ENCODE results near the gene PALB2. TPM values are rescaled to one million over a fixed set of nuclear protein-coding genes. Genes with fewer than 3 reads are reported as not detected.

PALB2 gene
- total RNA-seq, 6 donors from 2014 or later, result 6.4 to 32.5 (median 11.6) TPM

- ATAC-seq (ENCODE audit: low FRiP score in 2 of 2), result no peak
- H3K9me3 ChIP-seq, result no peaks in the 10 kb centered on the region
- no peak overlapping the region for H3K27ac ChIP-seq
- peaks cover 0 to 2% (median 0%) of the 10 kb centered on the region in 4 donors for H3K27me3 ChIP-seq
- H3K36me3 ChIP-seq, result peaks cover 11 to 68% (median 38%) of the 10 kb centered on the region in 4 donors
- DNase-seq, result no peak
- no peaks in the 10 kb centered on the region for H3K4me1 ChIP-seq
- TF ChIP-seq POLR2AphosphoS5 (IDR thresholded peaks at IDR 0.05), result no peak
- no peak for TF ChIP-seq POLR2A (IDR thresholded peaks at IDR 0.05)
- no peak for TF ChIP-seq CTCF (IDR thresholded peaks at IDR 0.05)
- no peak for TF ChIP-seq EP300 (IDR thresholded peaks at IDR 0.05)
- 75 to 76% methylated on average over 5 of the region's 5 CpGs for WGBS, 2 donors
- no peak overlapping the region for H3K4me3 ChIP-seq
Measured at GRCh38 chr16:23578101-23578830, 62.8 kb downstream of the PALB2 start.

- no peak overlapping the region for H3K27ac ChIP-seq
- no peak for TF ChIP-seq EP300 (IDR thresholded peaks at IDR 0.05)
- no peak for TF ChIP-seq POLR2AphosphoS5 (IDR thresholded peaks at IDR 0.05)
- TF ChIP-seq CTCF (IDR thresholded peaks at IDR 0.05), result no peak
- no peak for TF ChIP-seq POLR2A (IDR thresholded peaks at IDR 0.05)
- ATAC-seq (ENCODE audit: low FRiP score in 2 of 2) (no peak), DNase-seq (no peak)
- peaks cover 11 to 75% (median 41%) of the 10 kb centered on the region in 4 donors for H3K36me3 ChIP-seq
- H3K4me1 ChIP-seq, result no peaks in the 10 kb centered on the region
- peaks cover 0 to 2% (median 0%) of the 10 kb centered on the region in 4 donors for H3K27me3 ChIP-seq
- 90 to 94% methylated on average over 2 of the region's 2 CpGs for WGBS, 2 donors
- H3K9me3 ChIP-seq, result no peaks in the 10 kb centered on the region
- no peak overlapping the region for H3K4me3 ChIP-seq
Measured at GRCh38 chr16:23577493-23577892, 63.6 kb downstream of the PALB2 start.

GRCh38 chr16:23575834-23576233, 65.3 kb downstream of the PALB2 start:
- WGBS, 2 donors, result 89 to 95% methylated on average over 3 of the region's 3 CpGs
- no peaks in the 10 kb centered on the region for H3K4me1 ChIP-seq
- H3K27me3 ChIP-seq, result peaks cover 0 to 2% (median 0%) of the 10 kb centered on the region in 4 donors
- TF ChIP-seq CTCF (IDR thresholded peaks at IDR 0.05), result no peak
- TF ChIP-seq EP300 (IDR thresholded peaks at IDR 0.05), result no peak
- no peak for TF ChIP-seq POLR2A (IDR thresholded peaks at IDR 0.05)
- no peak for TF ChIP-seq POLR2AphosphoS5 (IDR thresholded peaks at IDR 0.05)
- ATAC-seq (ENCODE audit: low FRiP score in 2 of 2), result no peak
- no peak overlapping the region for H3K4me3 ChIP-seq
- DNase-seq, result no peak
- peaks cover 6 to 78% (median 43%) of the 10 kb centered on the region in 4 donors for H3K36me3 ChIP-seq
- no peak overlapping the region for H3K27ac ChIP-seq
- H3K9me3 ChIP-seq, result no peaks in the 10 kb centered on the region

- H3K9me3 ChIP-seq, result no peaks in the 10 kb centered on the region
- no peaks in the 10 kb centered on the region for H3K4me1 ChIP-seq
- H3K27ac ChIP-seq, result no peak overlapping the region
- no peak for TF ChIP-seq POLR2AphosphoS5 (IDR thresholded peaks at IDR 0.05)
- TF ChIP-seq POLR2A (IDR thresholded peaks at IDR 0.05), result no peak
- TF ChIP-seq EP300 (IDR thresholded peaks at IDR 0.05), result no peak
- TF ChIP-seq CTCF (IDR thresholded peaks at IDR 0.05), result no peak
- WGBS, 2 donors, result 90 to 92% methylated on average over 5 of the region's 5 CpGs
- no peak overlapping the region for H3K4me3 ChIP-seq
- peaks cover 0 to 2% (median 0%) of the 10 kb centered on the region in 4 donors for H3K27me3 ChIP-seq
- DNase-seq, result no peak
- H3K36me3 ChIP-seq, result peaks cover 6 to 80% (median 41%) of the 10 kb centered on the region in 4 donors
- ATAC-seq (ENCODE audit: low FRiP score in 2 of 2), result no peak
Measured at GRCh38 chr16:23573817-23574216, 67.3 kb downstream of the PALB2 start.

GRCh38 chr16:23572394-23572793, 68.7 kb downstream of the PALB2 start:
- ATAC-seq (ENCODE audit: low FRiP score in 2 of 2) (no peak), DNase-seq (no peak)
- no peak for TF ChIP-seq CTCF (IDR thresholded peaks at IDR 0.05)
- no peak for TF ChIP-seq POLR2AphosphoS5 (IDR thresholded peaks at IDR 0.05)
- TF ChIP-seq EP300 (IDR thresholded peaks at IDR 0.05), result no peak
- H3K36me3 ChIP-seq, result peaks cover 7 to 86% (median 50%) of the 10 kb centered on the region in 4 donors
- peaks cover 0 to 2% (median 0%) of the 10 kb centered on the region in 4 donors for H3K27me3 ChIP-seq
- no peaks in the 10 kb centered on the region for H3K4me1 ChIP-seq
- no peak overlapping the region for H3K27ac ChIP-seq
- no peak overlapping the region for H3K4me3 ChIP-seq
- WGBS, 2 donors, result 93 to 94% methylated on average over 9 of the region's 9 CpGs
- no peaks in the 10 kb centered on the region for H3K9me3 ChIP-seq
